MCF 10A (cell line): ENCODE results near the gene SNAPIN. TPM values are rescaled to one million over a fixed set of nuclear protein-coding genes. Genes with fewer than 3 reads are reported as not detected.

ENCODE experiments used
- BruUV-seq: library from RNA; stranded (reverse); fragments of 400-500 nt; replicated peaks from 2 replicates; lab custom pipeline; 2021; lab: Mats Ljungman, UMichigan
- CTCF ChIA-PET: fragments of 300-600 bp; sonication (Branson Sonifier 250); formaldehyde crosslinking; extraction: SDS; loops from one replicate; lab custom pipeline; 2021; ENCODE audit warnings: antibody characterized with exemption, inconsistent platforms; lab: Yijun Ruan, JAX
- POLR2A ChIA-PET: fragments of 300-600, 350-650 bp; sonication (Branson Sonifier 250); formaldehyde crosslinking; extraction: SDS; loops from one replicate; lab custom pipeline; 2020; ENCODE audit warnings: antibody characterized with exemption, inconsistent platforms; lab: Yijun Ruan, JAX
- DNase-seq: peaks from one replicate; pipeline ENCODE4 v3.0.0-alpha.2; 2018; ENCODE audit not compliant: unreplicated experiment
- H3K27ac Mint-ChIP-seq: one replicate; pipeline ENCODE4 v1.8.0; 2022; ENCODE audit warnings: mild to moderate bottlenecking, low read depth, mixed read lengths; ENCODE audit not compliant: unreplicated experiment
- H3K27me3 Mint-ChIP-seq: one replicate; pipeline ENCODE4 v1.8.0; 2022; ENCODE audit warnings: mixed read lengths; ENCODE audit not compliant: insufficient read depth, unreplicated experiment
- H3K36me3 Mint-ChIP-seq: one replicate; pipeline ENCODE4 v1.8.0; 2022; ENCODE audit warnings: mild to moderate bottlenecking, moderate library complexity, mixed read lengths; ENCODE audit not compliant: insufficient read depth, unreplicated experiment
- H3K4me1 Mint-ChIP-seq: one replicate; pipeline ENCODE4 v1.8.0; 2022; ENCODE audit warnings: mixed read lengths; ENCODE audit not compliant: insufficient read depth, unreplicated experiment
- H3K4me3 Mint-ChIP-seq: one replicate; pipeline ENCODE4 v1.8.0; 2022; ENCODE audit warnings: mild to moderate bottlenecking, moderate library complexity, mixed read lengths; ENCODE audit not compliant: unreplicated experiment
- H3K9me3 Mint-ChIP-seq: one replicate; pipeline ENCODE4 v1.8.0; 2022; ENCODE audit warnings: mixed read lengths; ENCODE audit not compliant: unreplicated experiment
- intact Hi-C: fragments of 100-400 bp; cut with micrococcal nuclease; formaldehyde crosslinking; loops from 2 replicates; pipeline ENCODE4 v1.14.1; 2022
- total RNA-seq: library from RNA; stranded (reverse); gene quantifications from 2 replicates; pipeline ENCODE4 v1.2.3, GENCODE V29; 2022
- TF ChIP-seq, protein P1 (sequence below): fragments of 200-600 bp; IDR thresholded peaks from one replicate; pipeline ENCODE4 v1.8.0; 2022; ENCODE audit warnings: antibody characterized with exemption, mild to moderate bottlenecking; ENCODE audit not compliant: unreplicated experiment

SNAPIN gene
- total RNA-seq, 1 experiment from 2014 or later, result 63.7 TPM

DNA sequence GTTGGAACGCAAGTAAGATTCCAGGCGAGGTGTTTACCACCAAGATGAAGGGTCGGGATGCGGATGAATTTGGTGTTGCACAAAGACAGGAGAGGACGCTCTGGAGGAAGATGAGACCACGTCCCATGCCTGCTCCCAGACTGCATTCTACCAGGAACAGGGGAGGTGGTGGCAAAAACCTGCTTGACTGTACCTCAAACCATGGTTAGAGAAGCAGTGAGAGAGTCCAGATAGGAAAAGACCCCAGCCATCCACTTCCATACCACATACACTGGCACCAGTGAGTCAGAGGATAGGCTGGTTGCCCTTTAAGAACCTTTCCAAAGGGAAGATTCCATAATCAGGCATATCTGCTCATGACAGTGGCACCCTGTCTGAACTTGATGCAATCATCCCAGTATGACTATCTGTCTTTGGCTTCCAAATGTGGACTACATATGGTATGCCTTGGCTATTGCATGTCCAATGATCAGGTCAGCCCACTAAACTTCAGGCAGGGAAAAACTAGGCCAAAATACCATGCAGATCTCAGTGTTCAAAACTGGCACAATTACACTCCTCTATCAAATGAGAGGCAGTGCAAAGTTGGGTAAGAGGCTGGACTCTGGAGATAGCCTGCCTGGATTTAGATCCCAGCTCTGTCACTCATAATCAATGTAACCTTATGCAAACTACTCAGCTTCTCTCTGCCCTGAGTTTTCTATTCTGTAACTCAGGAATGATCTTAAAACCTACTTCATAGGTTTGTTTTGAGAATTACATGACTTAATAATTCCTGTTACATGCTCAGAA is 40.6 kb downstream of the SNAPIN start:
- intact Hi-C loops, result no loop called here
- Mint-ChIP-seq H3K36me3 (no peaks in the 10 kb centered on the region), H3K4me1 (peaks cover 17% of the 10 kb centered on the region), H3K4me3 (no peak overlapping the region), H3K27me3 (no peaks in the 10 kb centered on the region), H3K27ac (no peak overlapping the region), H3K9me3 (no peaks in the 10 kb centered on the region)
- BruUV-seq, result no TSS peak
- peak; percentile 54 for DNase-seq
- ChIA-PET POLR2A (interaction anchor here (0.5 to 2.8 kb wide), 4 partner anchors 10 to 29 kb away, joined by 4 to 11 read pairs (median 6); partner anchors contain the start of gene INTS3), CTCF (interaction anchor here (0.6 to 1.5 kb wide), 5 partner anchors 10 to 42 kb away, joined by 3 to 8 read pairs (median 3); no protein-coding TSS in a partner anchor)
- TF ChIP-seq, protein P1, sequence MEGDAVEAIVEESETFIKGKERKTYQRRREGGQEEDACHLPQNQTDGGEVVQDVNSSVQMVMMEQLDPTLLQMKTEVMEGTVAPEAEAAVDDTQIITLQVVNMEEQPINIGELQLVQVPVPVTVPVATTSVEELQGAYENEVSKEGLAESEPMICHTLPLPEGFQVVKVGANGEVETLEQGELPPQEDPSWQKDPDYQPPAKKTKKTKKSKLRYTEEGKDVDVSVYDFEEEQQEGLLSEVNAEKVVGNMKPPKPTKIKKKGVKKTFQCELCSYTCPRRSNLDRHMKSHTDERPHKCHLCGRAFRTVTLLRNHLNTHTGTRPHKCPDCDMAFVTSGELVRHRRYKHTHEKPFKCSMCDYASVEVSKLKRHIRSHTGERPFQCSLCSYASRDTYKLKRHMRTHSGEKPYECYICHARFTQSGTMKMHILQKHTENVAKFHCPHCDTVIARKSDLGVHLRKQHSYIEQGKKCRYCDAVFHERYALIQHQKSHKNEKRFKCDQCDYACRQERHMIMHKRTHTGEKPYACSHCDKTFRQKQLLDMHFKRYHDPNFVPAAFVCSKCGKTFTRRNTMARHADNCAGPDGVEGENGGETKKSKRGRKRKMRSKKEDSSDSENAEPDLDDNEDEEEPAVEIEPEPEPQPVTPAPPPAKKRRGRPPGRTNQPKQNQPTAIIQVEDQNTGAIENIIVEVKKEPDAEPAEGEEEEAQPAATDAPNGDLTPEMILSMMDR, result no peak

DNA sequence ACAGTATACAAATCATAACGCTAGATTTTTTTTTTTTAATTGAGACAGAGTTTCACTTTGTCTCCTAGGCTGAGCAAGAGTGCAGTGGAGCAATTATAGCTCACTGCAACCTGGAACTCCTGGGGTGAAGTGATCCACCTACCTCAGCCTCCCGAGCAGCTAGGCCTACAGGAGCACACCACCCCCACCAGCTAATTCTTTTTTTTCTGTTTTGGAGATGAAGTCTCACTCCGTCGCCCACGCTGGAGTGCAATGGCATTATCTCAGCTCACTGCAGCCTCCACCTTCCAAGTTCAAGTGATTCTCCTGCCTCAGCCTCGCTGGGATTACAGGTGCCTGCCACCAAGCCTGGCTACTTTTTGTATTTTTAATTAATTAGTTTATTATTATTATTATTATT is 41.3 kb downstream of the SNAPIN start:
- ChIA-PET POLR2A (interaction anchor here (1.5 kb wide), 1 partner anchor 11 kb away, joined by 4 read pairs; no protein-coding TSS in a partner anchor), CTCF (interaction anchor here (1.3 kb wide), 1 partner anchor 22 kb away, joined by 8 read pairs; no protein-coding TSS in a partner anchor)
- intact Hi-C loops, result loop anchor here (1.0 kb wide), 1 partner anchor 22 kb away; no protein-coding TSS in a partner anchor
- no peak for DNase-seq
- H3K27me3 Mint-ChIP-seq, result no peaks in the 10 kb centered on the region
- no peaks in the 10 kb centered on the region for H3K9me3 Mint-ChIP-seq
- no peak overlapping the region for H3K27ac Mint-ChIP-seq
- TF ChIP-seq, protein P1, result no peak
- H3K4me3 Mint-ChIP-seq, result no peak overlapping the region
- H3K36me3 Mint-ChIP-seq, result no peaks in the 10 kb centered on the region
- peaks cover 17% of the 10 kb centered on the region for H3K4me1 Mint-ChIP-seq
- no TSS peak for BruUV-seq

DNA sequence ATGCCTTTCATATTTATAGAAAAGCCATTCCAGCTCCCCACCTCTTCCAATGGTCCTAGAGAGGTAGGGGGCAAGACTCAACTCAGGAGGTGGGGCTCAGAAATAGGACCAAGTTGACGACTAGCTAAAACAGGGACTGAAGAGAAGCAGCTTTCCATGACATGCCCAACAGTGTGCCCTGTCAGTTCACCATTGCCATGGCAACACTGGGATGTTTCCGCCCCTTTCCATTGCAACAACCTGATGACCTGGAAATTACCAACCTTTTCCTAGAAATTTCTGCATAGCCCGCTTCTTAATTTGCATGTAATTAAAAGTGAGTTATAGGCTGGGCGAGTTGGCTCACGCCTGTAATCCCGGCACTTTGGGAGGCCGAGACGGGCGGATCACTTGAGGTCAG is 47.0 kb downstream of the SNAPIN start:
- TF ChIP-seq, protein P1, result no peak
- ChIA-PET CTCF (interaction anchor here (0.6 kb wide), 1 partner anchor 16 kb away, joined by 3 read pairs; no protein-coding TSS in a partner anchor), POLR2A (interaction anchor here (2.4 kb wide), 1 partner anchor 70 kb away, joined by 6 read pairs; the partner anchor contains the start of gene SLC27A3)
- Mint-ChIP-seq H3K27ac (no peak overlapping the region), H3K36me3 (peaks cover 5% of the 10 kb centered on the region), H3K4me3 (no peak overlapping the region), H3K27me3 (no peaks in the 10 kb centered on the region), H3K4me1 (peaks cover 8% of the 10 kb centered on the region), H3K9me3 (no peaks in the 10 kb centered on the region)
- BruUV-seq, result no TSS peak
- intact Hi-C loops, result no loop called here
- peak; percentile 27 for DNase-seq

DNA sequence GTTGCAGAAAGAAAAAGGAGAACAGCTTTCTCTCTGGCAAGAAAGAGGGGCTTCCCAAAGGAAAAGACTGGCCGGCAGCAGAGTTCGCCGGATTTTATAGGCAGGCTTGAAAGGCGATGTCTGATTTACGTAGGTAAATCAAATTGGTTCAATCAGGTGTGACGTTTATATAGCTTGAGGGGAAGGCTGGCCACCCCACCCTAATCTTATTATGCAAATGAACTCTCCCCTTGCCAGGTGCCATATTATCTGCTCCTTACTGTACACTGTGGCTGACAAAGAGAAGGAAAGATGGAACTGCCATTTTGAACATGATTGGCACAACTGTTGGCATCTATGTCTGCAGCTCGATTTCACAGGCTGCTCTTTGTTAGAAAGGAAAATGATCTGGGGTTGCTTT is 52.5 kb downstream of the SNAPIN start:
- POLR2A ChIA-PET, result interaction anchor here (0.5 to 1.0 kb wide), 6 partner anchors 12 to 711 kb away, joined by 3 to 4 read pairs (median 3); no protein-coding TSS in a partner anchor
- H3K27ac Mint-ChIP-seq, result no peak overlapping the region
- no TSS peak for BruUV-seq
- no peak overlapping the region for H3K4me3 Mint-ChIP-seq
- intact Hi-C loops, result no loop called here
- H3K36me3 Mint-ChIP-seq, result peaks cover 5% of the 10 kb centered on the region
- DNase-seq, result no peak
- peaks cover 8% of the 10 kb centered on the region for H3K4me1 Mint-ChIP-seq
- H3K9me3 Mint-ChIP-seq, result no peaks in the 10 kb centered on the region
- no peaks in the 10 kb centered on the region for H3K27me3 Mint-ChIP-seq
- CTCF ChIA-PET, result interaction anchor here (0.8 kb wide), 1 partner anchor 95 kb away, joined by 3 read pairs; the partner anchor contains the start of gene S100A14
- TF ChIP-seq, protein P1, result no peak
